ENCODE measurements around the gene PPP1R9B.

PPP1R9B gene

GRCh38 chr17:50122945-50123344 lies 27.5 kb downstream of the PPP1R9B start:
- Histone ChIP-seq H3K36me3 (ENCODE audit: control insufficient read depth, insufficient read depth, low read length) (no peaks in the 10 kb centered on the region), H3K4me1 (ENCODE audit: control insufficient read depth, insufficient read depth, low read length) (peaks cover 22% of the 10 kb centered on the region), H3K4me3 (ENCODE audit: insufficient read depth, low read depth, low read length) (no peak overlapping the region), H3K27ac (ENCODE audit: insufficient read depth, low read depth, low read length, poor library complexity, severe bottlenecking) (no peak overlapping the region), H3K27me3 (ENCODE audit: control insufficient read depth, insufficient read depth, low read length, poor library complexity, severe bottlenecking) (peaks cover 21% of the 10 kb centered on the region), H3K9me3 (ENCODE audit: control insufficient read depth, low read length) (no peaks in the 10 kb centered on the region)
- 19 to 25% methylated on average over 3 of the region's 3 CpGs for WGBS, 2 experiments

DNA sequence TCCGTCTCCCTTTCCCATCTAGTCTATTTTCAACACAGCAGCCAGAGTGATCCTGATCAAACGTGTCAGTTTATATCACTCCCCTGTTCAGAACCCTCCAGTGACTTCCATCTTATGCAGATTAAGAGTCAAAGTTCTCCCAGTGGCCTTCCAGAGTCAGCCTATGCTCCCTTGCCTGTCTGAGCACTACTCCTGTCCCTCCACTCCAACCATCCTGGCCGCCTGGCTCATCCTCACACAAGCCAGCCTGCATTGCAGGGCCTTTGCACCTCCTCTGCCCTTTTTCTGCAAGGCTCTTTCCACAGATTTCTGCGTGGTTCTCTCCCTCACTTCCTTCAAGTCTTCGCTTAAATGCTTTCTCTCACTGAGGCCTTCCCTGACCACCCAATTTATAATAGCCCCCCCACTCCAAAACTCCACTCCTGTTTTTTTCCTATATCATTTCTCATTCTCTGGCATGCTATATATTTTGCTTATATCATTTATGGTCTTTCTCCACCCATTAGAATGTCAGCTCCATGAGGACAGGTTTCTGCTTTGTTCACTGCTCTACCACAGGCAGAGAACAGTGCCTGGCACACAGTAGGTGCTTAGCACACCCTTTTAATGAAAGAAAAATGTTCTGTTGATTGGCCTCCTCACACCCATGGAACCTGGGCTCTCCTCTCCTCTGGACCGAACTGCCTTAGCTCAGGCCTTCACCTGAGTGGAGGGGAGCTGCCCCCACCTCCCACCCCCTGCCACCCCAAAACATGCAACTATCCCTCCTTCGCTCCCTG lies 29.8 kb downstream of the PPP1R9B start:
- peaks cover 29% of the 10 kb centered on the region for H3K4me1 ChIP-seq (ENCODE audit: control insufficient read depth, insufficient read depth, low read length)
- H3K4me3 ChIP-seq (ENCODE audit: insufficient read depth, low read depth, low read length) = no peak overlapping the region
- no peaks in the 10 kb centered on the region for H3K36me3 ChIP-seq (ENCODE audit: control insufficient read depth, insufficient read depth, low read length)
- no peaks in the 10 kb centered on the region for H3K9me3 ChIP-seq (ENCODE audit: control insufficient read depth, low read length)
- no peak overlapping the region for H3K27ac ChIP-seq (ENCODE audit: insufficient read depth, low read depth, low read length, poor library complexity, severe bottlenecking)
- peaks cover 36% of the 10 kb centered on the region for H3K27me3 ChIP-seq (ENCODE audit: control insufficient read depth, insufficient read depth, low read length, poor library complexity, severe bottlenecking)
- WGBS, 2 experiments = 86 to 90% methylated on average over 7 of the region's 7 CpGs

DNA sequence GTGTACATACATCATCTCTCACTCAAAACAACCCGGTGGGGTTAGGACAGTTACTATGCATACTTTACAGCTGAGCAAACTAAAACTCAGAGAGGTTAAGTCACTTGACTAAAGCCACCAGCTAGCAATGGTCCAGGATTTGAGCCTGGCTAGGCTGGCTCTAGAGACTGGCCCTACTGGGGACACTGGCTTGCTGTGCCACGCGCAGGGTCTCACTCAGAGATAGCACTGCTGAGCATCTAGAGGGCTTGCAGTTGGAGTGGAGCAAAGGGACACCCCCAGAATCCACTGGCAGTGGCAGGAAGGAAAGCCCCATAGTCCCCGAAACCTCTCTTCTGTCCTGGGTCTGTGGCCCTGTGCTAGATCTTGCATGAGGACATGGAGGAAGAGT lies 31.7 kb downstream of the PPP1R9B start:
- H3K36me3 ChIP-seq (ENCODE audit: control insufficient read depth, insufficient read depth, low read length) = no peaks in the 10 kb centered on the region
- no peak overlapping the region for H3K27ac ChIP-seq (ENCODE audit: insufficient read depth, low read depth, low read length, poor library complexity, severe bottlenecking)
- H3K4me3 ChIP-seq (ENCODE audit: insufficient read depth, low read depth, low read length) = no peak overlapping the region
- peaks cover 26% of the 10 kb centered on the region for H3K4me1 ChIP-seq (ENCODE audit: control insufficient read depth, insufficient read depth, low read length)
- H3K27me3 ChIP-seq (ENCODE audit: control insufficient read depth, insufficient read depth, low read length, poor library complexity, severe bottlenecking) = peaks cover 36% of the 10 kb centered on the region
- WGBS, 2 experiments = 91 to 92% methylated on average over 4 of the region's 4 CpGs
- H3K9me3 ChIP-seq (ENCODE audit: control insufficient read depth, low read length) = no peaks in the 10 kb centered on the region

DNA sequence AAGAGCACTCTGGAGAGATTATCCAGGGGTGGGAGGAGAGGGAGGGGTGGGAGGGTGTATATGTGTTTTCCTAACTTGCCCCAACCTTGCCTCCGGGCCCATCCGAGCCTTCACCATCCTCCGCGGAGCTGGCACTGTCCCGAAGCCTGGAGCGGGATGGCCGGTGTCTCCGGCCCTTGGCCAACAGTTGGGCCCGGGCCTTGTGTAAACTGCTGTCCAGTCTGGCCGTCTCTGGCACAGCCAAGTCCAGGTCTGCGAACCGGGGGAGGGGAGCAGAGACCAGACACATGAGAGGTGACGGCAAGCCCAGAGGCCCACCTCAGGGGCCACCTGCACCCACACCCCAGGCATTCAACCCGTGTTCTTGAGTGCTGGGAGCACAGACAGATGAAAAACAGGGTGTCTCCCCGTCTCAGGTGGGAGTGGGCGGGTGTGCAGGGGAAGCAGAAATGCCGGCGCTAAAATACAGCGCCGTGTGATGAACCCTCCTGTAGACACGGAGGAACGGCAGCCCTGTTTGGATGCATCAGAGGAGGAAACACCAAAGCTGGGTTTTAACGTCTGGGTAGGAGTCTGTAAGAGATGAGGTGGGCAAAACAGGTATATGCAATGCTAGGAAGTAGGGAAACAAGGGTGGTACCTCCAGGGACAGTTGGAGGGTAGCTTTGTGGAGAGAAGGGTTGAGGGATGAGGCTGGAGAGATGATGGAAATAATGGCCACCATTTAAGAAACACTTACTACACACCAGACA lies 32.2 kb downstream of the PPP1R9B start:
- peaks cover 20% of the 10 kb centered on the region for H3K4me1 ChIP-seq (ENCODE audit: control insufficient read depth, insufficient read depth, low read length)
- no peaks in the 10 kb centered on the region for H3K36me3 ChIP-seq (ENCODE audit: control insufficient read depth, insufficient read depth, low read length)
- no peak overlapping the region for H3K4me3 ChIP-seq (ENCODE audit: insufficient read depth, low read depth, low read length)
- no peaks in the 10 kb centered on the region for H3K9me3 ChIP-seq (ENCODE audit: control insufficient read depth, low read length)
- 93% methylated on average over 22 of the region's 23 CpGs for WGBS, 2 experiments
- H3K27me3 ChIP-seq (ENCODE audit: control insufficient read depth, insufficient read depth, low read length, poor library complexity, severe bottlenecking) = peaks cover 36% of the 10 kb centered on the region
- H3K27ac ChIP-seq (ENCODE audit: insufficient read depth, low read depth, low read length, poor library complexity, severe bottlenecking) = no peak overlapping the region

GRCh38 chr17:50117202-50118051 lies 33.0 kb downstream of the PPP1R9B start:
- WGBS, 2 experiments = 7 to 8% methylated on average over 64 of the region's 64 CpGs
- Histone ChIP-seq H3K27ac (ENCODE audit: insufficient read depth, low read depth, low read length, poor library complexity, severe bottlenecking) (no peak overlapping the region), H3K9me3 (ENCODE audit: control insufficient read depth, low read length) (no peaks in the 10 kb centered on the region), H3K27me3 (ENCODE audit: control insufficient read depth, insufficient read depth, low read length, poor library complexity, severe bottlenecking) (peaks cover 36% of the 10 kb centered on the region), H3K4me3 (ENCODE audit: insufficient read depth, low read depth, low read length) (peak overlapping the region; percentile 22), H3K36me3 (ENCODE audit: control insufficient read depth, insufficient read depth, low read length) (no peaks in the 10 kb centered on the region), H3K4me1 (ENCODE audit: control insufficient read depth, insufficient read depth, low read length) (peaks cover 23% of the 10 kb centered on the region)

- Histone ChIP-seq H3K4me1 (ENCODE audit: control insufficient read depth, insufficient read depth, low read length) (peaks cover 31% of the 10 kb centered on the region), H3K9me3 (ENCODE audit: control insufficient read depth, low read length) (no peaks in the 10 kb centered on the region), H3K27ac (ENCODE audit: insufficient read depth, low read depth, low read length, poor library complexity, severe bottlenecking) (no peak overlapping the region), H3K4me3 (ENCODE audit: insufficient read depth, low read depth, low read length) (no peak overlapping the region), H3K36me3 (ENCODE audit: control insufficient read depth, insufficient read depth, low read length) (no peaks in the 10 kb centered on the region), H3K27me3 (ENCODE audit: control insufficient read depth, insufficient read depth, low read length, poor library complexity, severe bottlenecking) (peaks cover 36% of the 10 kb centered on the region)
- WGBS, 2 experiments = 88 to 92% methylated on average over 17 of the region's 17 CpGs
These were observed 34.7 kb downstream of the PPP1R9B start for GRCh38 chr17:50115756-50116155.

DNA sequence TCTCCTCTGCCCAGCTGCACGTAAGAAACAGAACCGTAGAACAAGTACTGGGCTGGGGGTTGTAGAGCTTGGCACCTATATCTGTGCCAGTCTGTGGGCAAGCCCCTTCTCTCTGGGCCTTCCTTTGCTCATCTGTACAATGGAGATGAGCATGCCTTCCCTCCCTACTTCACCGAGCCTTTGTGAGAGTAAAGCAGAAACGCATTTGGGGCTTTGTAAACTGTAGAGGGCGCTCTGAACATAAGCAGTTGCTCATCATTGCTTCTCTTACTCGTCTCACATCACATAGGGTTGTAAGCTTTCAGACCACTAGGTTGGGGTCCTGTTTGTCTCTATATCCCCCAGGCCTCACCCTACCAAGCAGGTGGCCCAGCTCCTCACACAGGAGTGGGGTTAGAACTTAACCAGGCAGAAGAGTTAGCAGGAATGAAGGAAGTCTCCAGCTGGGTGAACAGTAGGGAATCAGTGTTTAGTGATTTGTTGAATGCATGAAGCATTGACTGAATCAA lies 35.6 kb downstream of the PPP1R9B start:
- Histone ChIP-seq H3K27ac (ENCODE audit: insufficient read depth, low read depth, low read length, poor library complexity, severe bottlenecking) (no peak overlapping the region), H3K4me1 (ENCODE audit: control insufficient read depth, insufficient read depth, low read length) (peaks cover 31% of the 10 kb centered on the region), H3K36me3 (ENCODE audit: control insufficient read depth, insufficient read depth, low read length) (no peaks in the 10 kb centered on the region), H3K4me3 (ENCODE audit: insufficient read depth, low read depth, low read length) (no peak overlapping the region), H3K27me3 (ENCODE audit: control insufficient read depth, insufficient read depth, low read length, poor library complexity, severe bottlenecking) (peaks cover 32% of the 10 kb centered on the region), H3K9me3 (ENCODE audit: control insufficient read depth, low read length) (no peaks in the 10 kb centered on the region)
- 27 to 29% methylated on average over 6 of the region's 6 CpGs for WGBS, 2 experiments

- Histone ChIP-seq H3K4me1 (ENCODE audit: control insufficient read depth, insufficient read depth, low read length) (peaks cover 31% of the 10 kb centered on the region), H3K27me3 (ENCODE audit: control insufficient read depth, insufficient read depth, low read length, poor library complexity, severe bottlenecking) (peaks cover 29% of the 10 kb centered on the region), H3K27ac (ENCODE audit: insufficient read depth, low read depth, low read length, poor library complexity, severe bottlenecking) (no peak overlapping the region), H3K36me3 (ENCODE audit: control insufficient read depth, insufficient read depth, low read length) (no peaks in the 10 kb centered on the region), H3K9me3 (ENCODE audit: control insufficient read depth, low read length) (no peaks in the 10 kb centered on the region), H3K4me3 (ENCODE audit: insufficient read depth, low read depth, low read length) (no peak overlapping the region)
- WGBS, 2 experiments = 92 to 93% methylated on average over 4 of the region's 4 CpGs
These were observed 36.1 kb downstream of the PPP1R9B start for GRCh38 chr17:50114401-50114800.

DNA sequence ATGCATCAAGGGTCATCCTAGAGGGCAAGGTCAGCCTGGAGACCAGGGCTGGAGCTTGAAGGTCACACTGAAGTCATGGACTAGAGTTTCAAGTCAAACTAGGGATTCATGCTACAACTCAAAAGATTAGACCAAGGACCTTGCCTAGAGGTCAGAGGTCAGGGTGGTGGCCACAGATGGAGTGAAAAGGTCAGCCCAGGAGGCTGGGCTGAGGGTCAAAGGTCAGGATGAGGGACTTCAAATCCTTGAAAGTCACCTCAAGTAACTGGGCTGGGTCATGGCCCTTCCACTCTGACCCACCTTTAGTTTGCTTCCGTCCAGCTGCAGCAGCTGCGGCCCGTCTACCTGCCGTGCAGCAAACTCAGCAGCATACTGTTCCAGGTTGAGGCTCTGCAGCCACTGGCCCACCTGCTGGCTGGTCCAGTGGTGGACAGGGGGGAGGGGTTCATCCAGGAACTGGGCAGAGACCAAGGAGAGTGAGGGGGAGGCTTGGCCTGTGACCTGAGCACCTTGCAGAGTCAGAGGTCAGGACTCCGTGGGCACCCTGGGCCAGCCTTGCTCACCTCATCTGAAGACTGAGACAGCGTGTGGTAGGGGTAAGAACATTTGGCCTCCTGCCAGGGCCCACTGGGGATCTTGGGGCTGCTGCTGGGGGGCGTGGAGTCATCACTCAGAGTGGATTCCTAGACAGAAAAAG lies 36.7 kb downstream of the PPP1R9B start:
- peaks cover 31% of the 10 kb centered on the region for H3K4me1 ChIP-seq (ENCODE audit: control insufficient read depth, insufficient read depth, low read length)
- 92 to 94% methylated on average over 7 of the region's 7 CpGs for WGBS, 2 experiments
- H3K9me3 ChIP-seq (ENCODE audit: control insufficient read depth, low read length) = no peaks in the 10 kb centered on the region
- no peak overlapping the region for H3K27ac ChIP-seq (ENCODE audit: insufficient read depth, low read depth, low read length, poor library complexity, severe bottlenecking)
- H3K27me3 ChIP-seq (ENCODE audit: control insufficient read depth, insufficient read depth, low read length, poor library complexity, severe bottlenecking) = peaks cover 23% of the 10 kb centered on the region
- no peaks in the 10 kb centered on the region for H3K36me3 ChIP-seq (ENCODE audit: control insufficient read depth, insufficient read depth, low read length)
- H3K4me3 ChIP-seq (ENCODE audit: insufficient read depth, low read depth, low read length) = no peak overlapping the region

Data from ectodermal cell (in vitro differentiated cells).